HCT116 (cell line): ENCODE data around the gene PM20D1. TPM values are rescaled to one million over a fixed set of nuclear protein-coding genes. Genes with fewer than 3 reads are reported as not detected.

Experiments used
- ATAC-seq: fragments of 200-7000 bp; cut with Tn5 transposase; 2 replicates; pipeline ENCODE4 v1.9.1; 2020; ENCODE audit warnings: mild to moderate bottlenecking, moderate library complexity
- BruUV-seq: library from RNA; stranded (reverse); fragments of 400-500 nt; replicated peaks from 2 replicates; lab custom pipeline; 2021; lab: Mats Ljungman, UMichigan
- CTCF ChIA-PET: fragments of 300-600 bp; sonication (Branson Sonifier 250); formaldehyde crosslinking; loops from one replicate; lab custom pipeline; 2021; ENCODE audit warnings: antibody characterized with exemption; lab: Charles Lee
- POLR2A ChIA-PET: fragments of 300-600, 350-600 bp; sonication (Branson Sonifier 250); formaldehyde crosslinking; loops from one replicate; lab custom pipeline; 2021; ENCODE audit warnings: antibody characterized with exemption; lab: Charles Lee
- RAD21 ChIA-PET, 2 experiments: fragments of 300-600 bp; sonication (Branson Sonifier 250); formaldehyde crosslinking; loops; one replicate each; lab custom pipeline; 2023; ENCODE audit warnings: low total read pairs in 2 of 2; ENCODE audit not compliant: uncharacterized antibody in 2 of 2, unreplicated experiment in 2 of 2, low non-redundant PET in 1 of 2; lab: Charles Lee
- DNase-seq: peaks from one replicate; pipeline ENCODE4 v3.0.0-alpha.2; 2010; ENCODE audit warnings: low read depth, low spot score
- H2AFZ ChIP-seq: fragments of 200-600 bp; shearing (Covaris generic), sonication (generic); 2 replicates; pipeline ENCODE4 v1.6.1; 2017; ENCODE audit warnings: low read depth, mixed run types, mixed read lengths, antibody characterized with exemption, low read length; ENCODE audit not compliant: poor library complexity, severe bottlenecking
- H3K27ac ChIP-seq: 2 replicates; pipeline ENCODE4 v1.5.1; 2012; ENCODE audit warnings: low read depth, low read length
- H3K27me3 ChIP-seq: fragments of 200-600 bp; sonication (generic); 2 replicates; pipeline ENCODE4 v1.6.1; 2016; ENCODE audit warnings: mixed run types, low read length, mixed read lengths; ENCODE audit not compliant: insufficient read depth
- H3K36me3 ChIP-seq, 2 experiments: fragments of 200-500 bp in 1 of 2; fragments of 200-600 bp in 1 of 2; sonication (Bioruptor generic) in 1 of 2; sonication (generic) in 1 of 2; 2 replicates each; pipeline versions ENCODE4 v1.5.1 to v1.6.1; 2014 to 2016; ENCODE audit warnings: low read length in 2 of 2, inconsistent platforms in 1 of 2, mixed read lengths in 1 of 2, mixed run types in 1 of 2; ENCODE audit not compliant: insufficient read depth in 2 of 2, control insufficient read depth in 1 of 2
- H3K4me1 ChIP-seq, 2 experiments: fragments of 200-600 bp in 1 of 2; sonication (generic) in 1 of 2; 2 replicates each; pipeline versions ENCODE4 v1.5.1 to v1.6.1; 2012 to 2017; ENCODE audit warnings: low read length in 2 of 2, inconsistent platforms in 1 of 2, mild to moderate bottlenecking in 1 of 2, mixed read lengths in 1 of 2, mixed run types in 1 of 2, moderate library complexity in 1 of 2; ENCODE audit not compliant: insufficient read depth in 2 of 2, control insufficient read depth in 1 of 2
- H3K4me2 ChIP-seq: fragments of 200-600 bp; sonication (generic); 2 replicates; pipeline ENCODE4 v1.6.1; 2017; ENCODE audit warnings: mixed run types, low read length, mixed read lengths
- H3K4me3 ChIP-seq, 2 experiments: fragments of 200-600 bp in 1 of 2; sonication (generic) in 1 of 2; replicated peaks in 1 of 2; 2 replicates each; pipeline ENCODE4 v1.5.1; 2011 to 2016; ENCODE audit warnings: low read length in 2 of 2, control low read depth in 1 of 2, low read depth in 1 of 2, mild to moderate bottlenecking in 1 of 2, mixed read lengths in 1 of 2, mixed run types in 1 of 2
- H3K79me2 ChIP-seq: fragments of 200-600 bp; sonication (generic); 2 replicates; pipeline ENCODE4 v1.6.1; 2017; ENCODE audit warnings: mild to moderate bottlenecking, mixed run types, low read length, moderate library complexity, mixed read lengths; ENCODE audit not compliant: insufficient read depth
- H3K9ac ChIP-seq: fragments of 200-600 bp; sonication (generic); 2 replicates; pipeline ENCODE4 v1.6.1; 2016; ENCODE audit warnings: low read length, mixed read lengths
- H3K9me2 ChIP-seq: fragments of 200-600 bp; sonication (generic), shearing (Covaris generic); 2 replicates; pipeline ENCODE4 v1.6.1; 2017; ENCODE audit warnings: mixed run types, mild to moderate bottlenecking, moderate library complexity; ENCODE audit not compliant: insufficient read depth
- H3K9me3 ChIP-seq, 2 experiments: fragments of 200-500 bp in 1 of 2; fragments of 200-600 bp in 1 of 2; sonication (Bioruptor generic) in 1 of 2; sonication (generic) in 1 of 2; 2 replicates each; pipeline ENCODE4 v1.6.1; 2014 to 2017; ENCODE audit warnings: low read length in 2 of 2, mixed read lengths in 2 of 2, inconsistent platforms in 1 of 2, low read depth in 1 of 2, mild to moderate bottlenecking in 1 of 2, mixed run types in 1 of 2, moderate library complexity in 1 of 2; ENCODE audit not compliant: control insufficient read depth in 1 of 2, insufficient read depth in 1 of 2
- H4K20me1 ChIP-seq: fragments of 200-600 bp; sonication (generic), shearing (Covaris generic); 2 replicates; pipeline ENCODE4 v1.6.1; 2017; ENCODE audit warnings: mixed run types, mild to moderate bottlenecking, moderate library complexity; ENCODE audit not compliant: insufficient read depth
- ATF3 ChIP-seq: IDR thresholded peaks from 2 replicates; pipeline ENCODE4 v1.6.1; 2012
- CEBPB ChIP-seq: IDR thresholded peaks from 2 replicates; pipeline ENCODE4 v1.6.1; 2012; ENCODE audit warnings: low read depth
- ELF1 ChIP-seq: IDR thresholded peaks from 2 replicates; pipeline ENCODE4 v1.6.1; 2012; ENCODE audit warnings: low read depth, borderline replicate concordance
- EZH2 ChIP-seq: fragments of 200-600 bp; sonication (generic); IDR thresholded peaks from 2 replicates; pipeline ENCODE4 v1.6.1; 2017; ENCODE audit warnings: antibody characterized with exemption, mixed run types
- EZH2phosphoT487 ChIP-seq: fragments of 200-600 bp; IDR thresholded peaks from 2 replicates; pipeline ENCODE4 v1.6.1; 2018; ENCODE audit warnings: antibody characterized with exemption, borderline replicate concordance
- FOSL1 ChIP-seq: IDR thresholded peaks from 2 replicates; pipeline ENCODE4 v1.6.1; 2012; ENCODE audit warnings: low read depth
- POLR2A ChIP-seq: IDR thresholded peaks from 2 replicates; pipeline ENCODE4 v1.7.0; 2011; ENCODE audit warnings: borderline replicate concordance; ENCODE audit not compliant: insufficient read depth, insufficient read length; ENCODE audit errors: extremely low read depth
- RAD21 ChIP-seq: IDR thresholded peaks from 2 replicates; pipeline ENCODE4 v1.6.1; 2012; ENCODE audit warnings: low read depth, mild to moderate bottlenecking
- REST ChIP-seq: IDR thresholded peaks from 2 replicates; pipeline ENCODE4 v1.6.1; 2012; ENCODE audit warnings: low read depth
- SIN3A ChIP-seq: IDR thresholded peaks from 2 replicates; pipeline ENCODE4 v1.6.1; 2012; ENCODE audit warnings: low read depth
- SP1 ChIP-seq: IDR thresholded peaks from 2 replicates; pipeline ENCODE4 v1.6.1; 2012; ENCODE audit warnings: low read depth
- SRF ChIP-seq: IDR thresholded peaks from 2 replicates; pipeline ENCODE4 v1.6.1; 2012; ENCODE audit warnings: low read depth
- TCF7L2 ChIP-seq: IDR thresholded peaks from 2 replicates; pipeline ENCODE4 v1.7.0; 2011; ENCODE audit warnings: borderline replicate concordance, inconsistent platforms; ENCODE audit not compliant: insufficient read depth, insufficient read length; ENCODE audit errors: extremely low read depth
- YY1 ChIP-seq: IDR thresholded peaks from 2 replicates; pipeline ENCODE4 v1.6.1; 2011; ENCODE audit warnings: low read length, low read depth, moderate library complexity, mild to moderate bottlenecking; ENCODE audit not compliant: insufficient replicate concordance; ENCODE audit errors: extremely low read depth
- ZNF274 ChIP-seq: fragments of 200-500 bp; sonication (Bioruptor generic); IDR thresholded peaks from 2 replicates; pipeline ENCODE4 v1.6.1; 2014; ENCODE audit warnings: mild to moderate bottlenecking, low read depth, low read length, inconsistent platforms
- intact Hi-C: fragments of 100-400 bp; cut with micrococcal nuclease; formaldehyde crosslinking; loops from 2 replicates; pipeline ENCODE4 v1.10.0; 2022
- total RNA-seq: library from RNA; stranded (reverse); gene quantifications from one replicate; pipeline ENCODE4 v1.2.1, GENCODE V29; 2021; ENCODE audit not compliant: unreplicated experiment
- TF ChIP-seq, protein P1 (sequence below), 3 experiments: fragments of 200-600 bp in 1 of 3; sonication (generic) in 1 of 3; IDR thresholded peaks in 2 of 3; conservative IDR thresholded peaks in 1 of 3; 2 replicates each; pipeline ENCODE4 v1.5.1; 2012 to 2017; ENCODE audit warnings: low read depth in 2 of 3, low read length in 2 of 3, antibody characterized with exemption in 1 of 3, borderline replicate concordance in 1 of 3, control low read depth in 1 of 3, mild to moderate bottlenecking in 1 of 3, mixed read lengths in 1 of 3, mixed run types in 1 of 3, moderate library complexity in 1 of 3; ENCODE audit not compliant: insufficient read depth in 1 of 3
- TF ChIP-seq, protein P2 (sequence below): IDR thresholded peaks from 2 replicates; pipeline ENCODE4 v1.6.1; 2012
- TF ChIP-seq, protein P3 (sequence below): IDR thresholded peaks from 2 replicates; pipeline ENCODE4 v1.6.1; 2011; ENCODE audit warnings: mild to moderate bottlenecking, low read length, moderate library complexity; ENCODE audit not compliant: insufficient replicate concordance; ENCODE audit errors: extremely low read depth

Gene PM20D1
- total RNA-seq, 1 experiment from 2014 or later, result not detected

GRCh38 chr1:205817988-205818387 lies 31.9 kb downstream of the PM20D1 start:
- ChIA-PET POLR2A (no interaction called here), RAD21 (no interaction called here), CTCF (no interaction called here)
- TF ChIP-seq SP1, result no peak
- no peak for TF ChIP-seq ZNF274
- no peak for TF ChIP-seq SRF
- TF ChIP-seq, protein P1, sequence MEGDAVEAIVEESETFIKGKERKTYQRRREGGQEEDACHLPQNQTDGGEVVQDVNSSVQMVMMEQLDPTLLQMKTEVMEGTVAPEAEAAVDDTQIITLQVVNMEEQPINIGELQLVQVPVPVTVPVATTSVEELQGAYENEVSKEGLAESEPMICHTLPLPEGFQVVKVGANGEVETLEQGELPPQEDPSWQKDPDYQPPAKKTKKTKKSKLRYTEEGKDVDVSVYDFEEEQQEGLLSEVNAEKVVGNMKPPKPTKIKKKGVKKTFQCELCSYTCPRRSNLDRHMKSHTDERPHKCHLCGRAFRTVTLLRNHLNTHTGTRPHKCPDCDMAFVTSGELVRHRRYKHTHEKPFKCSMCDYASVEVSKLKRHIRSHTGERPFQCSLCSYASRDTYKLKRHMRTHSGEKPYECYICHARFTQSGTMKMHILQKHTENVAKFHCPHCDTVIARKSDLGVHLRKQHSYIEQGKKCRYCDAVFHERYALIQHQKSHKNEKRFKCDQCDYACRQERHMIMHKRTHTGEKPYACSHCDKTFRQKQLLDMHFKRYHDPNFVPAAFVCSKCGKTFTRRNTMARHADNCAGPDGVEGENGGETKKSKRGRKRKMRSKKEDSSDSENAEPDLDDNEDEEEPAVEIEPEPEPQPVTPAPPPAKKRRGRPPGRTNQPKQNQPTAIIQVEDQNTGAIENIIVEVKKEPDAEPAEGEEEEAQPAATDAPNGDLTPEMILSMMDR (IDR thresholded peaks at IDR 0.05 in 2 of 3, conservative IDR thresholded peaks at IDR 0.05 in 1 of 3; ENCODE audit: borderline replicate concordance in 1 of 3, insufficient read depth in 1 of 3, low read depth in 2 of 3, low read length in 2 of 3), result no peak
- no peak for TF ChIP-seq FOSL1
- no peak for TF ChIP-seq YY1
- TF ChIP-seq, protein P2, sequence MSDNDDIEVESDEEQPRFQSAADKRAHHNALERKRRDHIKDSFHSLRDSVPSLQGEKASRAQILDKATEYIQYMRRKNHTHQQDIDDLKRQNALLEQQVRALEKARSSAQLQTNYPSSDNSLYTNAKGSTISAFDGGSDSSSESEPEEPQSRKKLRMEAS, result no peak
- TF ChIP-seq POLR2A, result no peak
- TF ChIP-seq CEBPB, result no peak
- TF ChIP-seq RAD21, result no peak
- TF ChIP-seq ELF1, result no peak
- TF ChIP-seq TCF7L2, result no peak
- TF ChIP-seq EZH2, result no peak
- TF ChIP-seq REST, result no peak
- TF ChIP-seq EZH2phosphoT487, result no peak
- TF ChIP-seq SIN3A, result no peak
- TF ChIP-seq ATF3, result no peak
- TF ChIP-seq, protein P3, sequence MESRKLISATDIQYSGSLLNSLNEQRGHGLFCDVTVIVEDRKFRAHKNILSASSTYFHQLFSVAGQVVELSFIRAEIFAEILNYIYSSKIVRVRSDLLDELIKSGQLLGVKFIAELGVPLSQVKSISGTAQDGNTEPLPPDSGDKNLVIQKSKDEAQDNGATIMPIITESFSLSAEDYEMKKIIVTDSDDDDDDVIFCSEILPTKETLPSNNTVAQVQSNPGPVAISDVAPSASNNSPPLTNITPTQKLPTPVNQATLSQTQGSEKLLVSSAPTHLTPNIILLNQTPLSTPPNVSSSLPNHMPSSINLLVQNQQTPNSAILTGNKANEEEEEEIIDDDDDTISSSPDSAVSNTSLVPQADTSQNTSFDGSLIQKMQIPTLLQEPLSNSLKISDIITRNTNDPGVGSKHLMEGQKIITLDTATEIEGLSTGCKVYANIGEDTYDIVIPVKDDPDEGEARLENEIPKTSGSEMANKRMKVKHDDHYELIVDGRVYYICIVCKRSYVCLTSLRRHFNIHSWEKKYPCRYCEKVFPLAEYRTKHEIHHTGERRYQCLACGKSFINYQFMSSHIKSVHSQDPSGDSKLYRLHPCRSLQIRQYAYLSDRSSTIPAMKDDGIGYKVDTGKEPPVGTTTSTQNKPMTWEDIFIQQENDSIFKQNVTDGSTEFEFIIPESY, result no peak
- Histone ChIP-seq H3K27ac (no peak overlapping the region), H2AFZ (no peak overlapping the region), H3K9ac (no peak overlapping the region), H3K4me3 (no peak overlapping the region), H3K27me3 (no peaks in the 10 kb centered on the region), H3K9me3 (no peaks in the 10 kb centered on the region), H3K4me1 (peaks cover 4 to 9% of the 10 kb centered on the region in 2 experiments; a peak in 3 of 4 replicates), H3K4me2 (no peak overlapping the region), H3K79me2 (no peaks in the 10 kb centered on the region; the same call in 1 of the 2 replicates), H3K36me3 (no peaks in the 10 kb centered on the region), H3K9me2 (no peaks in the 10 kb centered on the region; the same call in 1 of the 2 replicates), H4K20me1 (no peaks in the 10 kb centered on the region)
- no TSS peak for BruUV-seq
- intact Hi-C loops, result no loop called here
- ATAC-seq (no peak), DNase-seq (no peak)
